Adrenal gland (tissue), 5 donors: ENCODE data around the gene FERD3L.

ENCODE experiments used
- POLR2A ChIP-seq, 2 donors: fragments of 450-650 bp; IDR thresholded peaks; one replicate each; pipeline ENCODE4 v1.6.1; 2017; ENCODE audit warnings: antibody characterized with exemption in 2 of 2, mild to moderate bottlenecking in 2 of 2, moderate library complexity in 1 of 2
- TF ChIP-seq, protein P1 (sequence below), 6 experiments: fragments of 450-650 bp in 4 of 6; fragments of 200-600 bp in 2 of 6; sonication (generic) in 1 of 6; IDR thresholded peaks; 1 replicate in 5 of 6; 2 replicates in 1 of 6; pipeline versions ENCODE4 v1.5.1 to v1.8.0; 2016 to 2021; ENCODE audit warnings: antibody characterized with exemption in 6 of 6, mild to moderate bottlenecking in 2 of 6, moderate library complexity in 1 of 6
- donor health status: DM: no; HTN: no; CAD: no.

GRCh38 chr7:19178595-19178994 lies 33.4 kb upstream of the FERD3L start:
- TF ChIP-seq, protein P1, sequence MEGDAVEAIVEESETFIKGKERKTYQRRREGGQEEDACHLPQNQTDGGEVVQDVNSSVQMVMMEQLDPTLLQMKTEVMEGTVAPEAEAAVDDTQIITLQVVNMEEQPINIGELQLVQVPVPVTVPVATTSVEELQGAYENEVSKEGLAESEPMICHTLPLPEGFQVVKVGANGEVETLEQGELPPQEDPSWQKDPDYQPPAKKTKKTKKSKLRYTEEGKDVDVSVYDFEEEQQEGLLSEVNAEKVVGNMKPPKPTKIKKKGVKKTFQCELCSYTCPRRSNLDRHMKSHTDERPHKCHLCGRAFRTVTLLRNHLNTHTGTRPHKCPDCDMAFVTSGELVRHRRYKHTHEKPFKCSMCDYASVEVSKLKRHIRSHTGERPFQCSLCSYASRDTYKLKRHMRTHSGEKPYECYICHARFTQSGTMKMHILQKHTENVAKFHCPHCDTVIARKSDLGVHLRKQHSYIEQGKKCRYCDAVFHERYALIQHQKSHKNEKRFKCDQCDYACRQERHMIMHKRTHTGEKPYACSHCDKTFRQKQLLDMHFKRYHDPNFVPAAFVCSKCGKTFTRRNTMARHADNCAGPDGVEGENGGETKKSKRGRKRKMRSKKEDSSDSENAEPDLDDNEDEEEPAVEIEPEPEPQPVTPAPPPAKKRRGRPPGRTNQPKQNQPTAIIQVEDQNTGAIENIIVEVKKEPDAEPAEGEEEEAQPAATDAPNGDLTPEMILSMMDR (IDR thresholded peaks at IDR 0.05), result no peak
- no peak for TF ChIP-seq POLR2A (IDR thresholded peaks at IDR 0.05)
